Liver (tissue), 3 donors: Measurements from ENCODE around the gene CHST14.

ENCODE experiments used
- ATF3 ChIP-seq: IDR thresholded peaks from 2 replicates; pipeline ENCODE4 v1.6.1; 2016; ENCODE audit warnings: antibody characterized with exemption
- CTCF ChIP-seq: fragments of 150-350 bp; IDR thresholded peaks from 2 replicates; pipeline ENCODE4 v1.5.1; 2017; ENCODE audit warnings: improper control_type of control experiment, low read depth, low read length; ENCODE audit not compliant: missing input control
- HNF4A ChIP-seq, 2 donors: conservative IDR thresholded peaks; 2 replicates each; pipeline ENCODE4 v1.6.1; 2016; ENCODE audit warnings: antibody characterized with exemption in 2 of 2, mild to moderate bottlenecking in 2 of 2
- JUND ChIP-seq, 2 donors: IDR thresholded peaks; 2 replicates each; pipeline ENCODE4 v1.6.1; 2016; ENCODE audit warnings: antibody characterized with exemption in 2 of 2
- MAX ChIP-seq: IDR thresholded peaks from 2 replicates; pipeline ENCODE4 v1.6.1; 2016; ENCODE audit warnings: antibody characterized with exemption
- RAD21 ChIP-seq, 2 donors: IDR thresholded peaks; 2 replicates each; pipeline ENCODE4 v1.6.1; 2016; ENCODE audit warnings: antibody characterized with exemption in 2 of 2, mild to moderate bottlenecking in 2 of 2
- REST ChIP-seq: IDR thresholded peaks from 2 replicates; pipeline ENCODE4 v1.6.1; 2016; ENCODE audit warnings: antibody characterized with exemption, mild to moderate bottlenecking
- TAF1 ChIP-seq: conservative IDR thresholded peaks from 2 replicates; pipeline ENCODE4 v1.6.1; 2016; ENCODE audit warnings: antibody characterized with exemption, mild to moderate bottlenecking
- ZBTB33 ChIP-seq: IDR thresholded peaks from 2 replicates; pipeline ENCODE4 v1.6.1; 2016; ENCODE audit warnings: antibody characterized with exemption
- donor health status: healthy.
- donor health status: healthy.

GRCh38 chr15:40493089-40493840 lies 22.5 kb downstream of the CHST14 start:
- TF ChIP-seq CTCF (no peak), REST (no peak), ATF3 (no peak), TAF1 (no peak), RAD21 (IDR thresholded peaks at IDR 0.05) (no peak), MAX (no peak), JUND (IDR thresholded peaks at IDR 0.05) (no peak), ZBTB33 (no peak), HNF4A (conservative IDR thresholded peaks at IDR 0.05) (no peak)
